ENCODE data around the gene NPC1L1.

NPC1L1 gene

GRCh38 chr7:44580945-44581878, 40.1 kb upstream of the NPC1L1 start:
- DNase-seq (ENCODE audit: low read depth): peak; percentile 21
- peak overlapping the region; percentile 96 for H3K4me3 ChIP-seq (ENCODE audit: low read depth, low read length)
- TF ChIP-seq, protein P1, sequence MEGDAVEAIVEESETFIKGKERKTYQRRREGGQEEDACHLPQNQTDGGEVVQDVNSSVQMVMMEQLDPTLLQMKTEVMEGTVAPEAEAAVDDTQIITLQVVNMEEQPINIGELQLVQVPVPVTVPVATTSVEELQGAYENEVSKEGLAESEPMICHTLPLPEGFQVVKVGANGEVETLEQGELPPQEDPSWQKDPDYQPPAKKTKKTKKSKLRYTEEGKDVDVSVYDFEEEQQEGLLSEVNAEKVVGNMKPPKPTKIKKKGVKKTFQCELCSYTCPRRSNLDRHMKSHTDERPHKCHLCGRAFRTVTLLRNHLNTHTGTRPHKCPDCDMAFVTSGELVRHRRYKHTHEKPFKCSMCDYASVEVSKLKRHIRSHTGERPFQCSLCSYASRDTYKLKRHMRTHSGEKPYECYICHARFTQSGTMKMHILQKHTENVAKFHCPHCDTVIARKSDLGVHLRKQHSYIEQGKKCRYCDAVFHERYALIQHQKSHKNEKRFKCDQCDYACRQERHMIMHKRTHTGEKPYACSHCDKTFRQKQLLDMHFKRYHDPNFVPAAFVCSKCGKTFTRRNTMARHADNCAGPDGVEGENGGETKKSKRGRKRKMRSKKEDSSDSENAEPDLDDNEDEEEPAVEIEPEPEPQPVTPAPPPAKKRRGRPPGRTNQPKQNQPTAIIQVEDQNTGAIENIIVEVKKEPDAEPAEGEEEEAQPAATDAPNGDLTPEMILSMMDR (IDR thresholded peaks at IDR 0.05; ENCODE audit: control insufficient read depth, extremely low read depth, insufficient read depth): no peak

DNA sequence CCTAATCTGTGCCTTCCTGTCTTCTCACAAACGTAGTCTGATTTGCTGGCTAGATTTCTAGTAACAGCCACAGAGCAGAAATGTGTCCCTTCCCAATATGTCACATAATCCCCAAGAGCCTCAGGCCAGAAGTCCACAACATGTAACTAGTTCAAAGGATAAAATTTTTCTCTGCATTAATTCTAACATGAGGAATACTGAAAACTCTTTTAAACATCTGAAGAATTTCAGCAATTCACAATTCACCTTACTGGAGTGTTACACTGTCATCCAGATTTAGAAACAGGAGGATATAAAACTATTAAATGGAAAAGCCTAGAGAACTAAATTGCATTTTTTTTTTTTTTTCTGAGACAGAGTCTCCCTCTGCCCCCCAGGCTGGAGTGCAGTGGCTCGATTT, 35.1 kb upstream of the NPC1L1 start:
- H3K4me3 ChIP-seq (ENCODE audit: low read depth, low read length): no peak overlapping the region
- no peak for DNase-seq (ENCODE audit: low read depth)
- TF ChIP-seq, protein P1 (IDR thresholded peaks at IDR 0.05; ENCODE audit: control insufficient read depth, extremely low read depth, insufficient read depth): no peak

GRCh38 chr7:44575054-44575453, 33.9 kb upstream of the NPC1L1 start:
- peak overlapping the region; percentile 89 for H3K4me3 ChIP-seq (ENCODE audit: low read depth, low read length)
- DNase-seq (ENCODE audit: low read depth): no peak
- TF ChIP-seq, protein P1 (IDR thresholded peaks at IDR 0.05; ENCODE audit: control insufficient read depth, extremely low read depth, insufficient read depth): no peak

DNA sequence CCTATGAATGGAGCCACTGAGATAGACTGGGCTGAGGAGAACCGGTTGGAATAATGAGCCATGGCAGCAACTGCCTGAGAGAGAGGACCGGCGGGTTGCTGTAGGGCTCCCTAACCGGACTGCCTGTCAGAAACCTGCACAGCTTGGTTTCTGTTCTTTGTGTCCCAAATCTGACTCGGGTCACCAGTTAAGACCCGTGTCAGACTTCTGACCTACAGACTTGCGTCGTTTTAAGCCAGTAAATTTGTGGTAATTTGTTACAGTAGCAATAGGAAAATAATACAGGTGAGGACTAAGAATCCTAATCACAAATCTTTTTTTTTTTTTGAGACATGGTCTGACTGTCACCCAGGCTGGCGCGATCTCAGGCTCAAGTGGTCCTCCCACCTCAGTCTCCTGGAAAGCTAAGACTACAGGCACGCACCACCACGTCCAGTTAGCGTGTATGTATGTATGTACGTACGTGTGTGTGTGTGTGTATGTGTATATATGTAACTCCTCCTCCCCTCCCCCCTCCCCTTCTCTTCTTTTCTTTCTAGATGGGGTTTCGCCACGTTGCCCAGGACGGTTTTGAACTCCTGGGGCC, 33.2 kb upstream of the NPC1L1 start:
- TF ChIP-seq, protein P1 (IDR thresholded peaks at IDR 0.05; ENCODE audit: control insufficient read depth, extremely low read depth, insufficient read depth): no peak
- peak overlapping the region; percentile 89 for H3K4me3 ChIP-seq (ENCODE audit: low read depth, low read length)
- DNase-seq (ENCODE audit: low read depth): no peak

GRCh38 chr7:44573464-44574286, 32.5 kb upstream of the NPC1L1 start, which contains the start of gene DDX56:
TSS of gene DDX56 (minus strand) at chr7:44573908. CDS start at chr7:44573895, 13 bp downstream.
- peak within 1 kb of the TSS; percentile 89 for H3K4me3 ChIP-seq (ENCODE audit: low read depth, low read length)
- TF ChIP-seq, protein P1 (IDR thresholded peaks at IDR 0.05; ENCODE audit: control insufficient read depth, extremely low read depth, insufficient read depth): no peak
- peak; percentile 84 for DNase-seq (ENCODE audit: low read depth)

DNA sequence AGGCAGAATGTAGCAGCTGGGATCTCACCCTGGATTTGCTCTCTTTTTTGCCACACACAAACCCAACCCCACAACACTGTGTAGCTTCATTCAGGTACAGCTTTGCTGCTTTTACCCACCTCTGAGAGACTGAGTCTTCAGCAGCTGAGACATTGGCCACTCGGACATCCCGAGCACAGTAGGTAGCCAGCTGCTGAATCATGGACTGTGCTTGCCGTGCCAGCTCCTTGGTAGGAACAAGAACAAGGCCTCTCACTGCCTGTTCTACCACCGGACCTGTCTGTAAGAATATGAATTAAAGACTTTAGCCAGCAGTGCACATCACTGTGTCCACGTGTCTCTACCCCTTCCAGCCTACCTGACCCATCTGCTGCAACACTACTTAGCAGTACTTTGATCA, 31.6 kb upstream of the NPC1L1 start:
- TF ChIP-seq, protein P1 (IDR thresholded peaks at IDR 0.05; ENCODE audit: control insufficient read depth, extremely low read depth, insufficient read depth): no peak
- H3K4me3 ChIP-seq (ENCODE audit: low read depth, low read length): peak overlapping the region; percentile 89
- DNase-seq (ENCODE audit: low read depth): no peak

All from LNCaP clone FGC (cell line).